Ovary (tissue), 3 donors: Measurements from ENCODE around the gene CEBPE.

Experiments
- POLR2A ChIP-seq: fragments of 450-650 bp; IDR thresholded peaks from one replicate; pipeline ENCODE4 v1.6.1; 2017; ENCODE audit warnings: antibody characterized with exemption, mild to moderate bottlenecking, moderate library complexity
- TF ChIP-seq, protein P1 (sequence below), 3 donors: fragments of 450-650 bp in 2 of 3; fragments of 200-600 bp in 1 of 3; IDR thresholded peaks; one replicate each; pipeline versions ENCODE4 v1.5.1 to v1.8.0; 2016 to 2022; ENCODE audit warnings: antibody characterized with exemption in 3 of 3, mild to moderate bottlenecking in 1 of 3
- donor health status: DM: no; HTN: no; CAD: no.

DNA sequence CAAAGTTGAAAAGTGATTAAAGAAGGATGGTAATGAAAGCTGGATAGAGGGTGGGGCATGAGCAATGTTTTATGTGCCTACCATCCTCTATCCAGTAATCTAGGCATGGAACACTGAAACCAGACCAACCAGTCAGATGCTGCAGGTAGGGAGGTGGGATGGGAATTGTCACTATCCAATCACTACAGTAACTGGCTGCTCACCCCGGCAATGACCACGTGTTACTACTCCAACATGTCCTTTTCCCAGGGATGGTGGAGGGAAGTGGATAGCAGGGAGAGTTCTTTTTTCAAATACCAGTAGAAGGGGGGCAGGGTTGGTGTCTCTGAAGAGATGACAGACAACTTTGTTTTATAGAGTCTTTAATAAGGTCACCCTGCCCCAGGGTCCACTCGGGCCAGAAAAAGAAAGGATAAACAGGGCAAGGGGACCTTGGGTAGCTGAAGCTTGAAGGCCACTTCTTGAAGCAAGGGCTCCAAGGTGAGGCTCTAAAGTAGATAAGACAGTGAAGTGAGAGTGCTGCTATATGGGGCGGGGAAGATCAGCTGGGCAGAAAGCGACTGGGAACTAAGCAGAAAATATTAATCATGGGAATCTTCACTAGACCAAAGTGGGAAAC, 47.0 kb downstream of the CEBPE start:
- TF ChIP-seq, protein P1, sequence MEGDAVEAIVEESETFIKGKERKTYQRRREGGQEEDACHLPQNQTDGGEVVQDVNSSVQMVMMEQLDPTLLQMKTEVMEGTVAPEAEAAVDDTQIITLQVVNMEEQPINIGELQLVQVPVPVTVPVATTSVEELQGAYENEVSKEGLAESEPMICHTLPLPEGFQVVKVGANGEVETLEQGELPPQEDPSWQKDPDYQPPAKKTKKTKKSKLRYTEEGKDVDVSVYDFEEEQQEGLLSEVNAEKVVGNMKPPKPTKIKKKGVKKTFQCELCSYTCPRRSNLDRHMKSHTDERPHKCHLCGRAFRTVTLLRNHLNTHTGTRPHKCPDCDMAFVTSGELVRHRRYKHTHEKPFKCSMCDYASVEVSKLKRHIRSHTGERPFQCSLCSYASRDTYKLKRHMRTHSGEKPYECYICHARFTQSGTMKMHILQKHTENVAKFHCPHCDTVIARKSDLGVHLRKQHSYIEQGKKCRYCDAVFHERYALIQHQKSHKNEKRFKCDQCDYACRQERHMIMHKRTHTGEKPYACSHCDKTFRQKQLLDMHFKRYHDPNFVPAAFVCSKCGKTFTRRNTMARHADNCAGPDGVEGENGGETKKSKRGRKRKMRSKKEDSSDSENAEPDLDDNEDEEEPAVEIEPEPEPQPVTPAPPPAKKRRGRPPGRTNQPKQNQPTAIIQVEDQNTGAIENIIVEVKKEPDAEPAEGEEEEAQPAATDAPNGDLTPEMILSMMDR (IDR thresholded peaks at IDR 0.05): no peak
- TF ChIP-seq POLR2A: no peak
